Parathyroid adenoma (tissue), 2 donors: ENCODE results near the gene COL20A1.

Experiments used
- H2AFZ ChIP-seq: fragments of 300-600 bp; sonication (generic); one replicate; pipeline ENCODE4 v1.7.0; 2017; ENCODE audit warnings: antibody characterized with exemption, mild to moderate bottlenecking
- H3K27ac ChIP-seq: fragments of 300-600 bp; sonication (generic); one replicate; pipeline ENCODE4 v1.7.0; 2017
- H3K27me3 ChIP-seq: fragments of 300-600 bp; sonication (generic); one replicate; pipeline ENCODE4 v1.7.0; 2017; ENCODE audit warnings: low read length; ENCODE audit not compliant: control insufficient read depth, insufficient read depth
- H3K36me3 ChIP-seq: fragments of 300-600 bp; sonication (generic); one replicate; pipeline ENCODE4 v1.7.0; 2017; ENCODE audit warnings: low read length; ENCODE audit not compliant: control insufficient read depth, insufficient read depth
- H3K4me1 ChIP-seq: fragments of 300-600 bp; sonication (generic); one replicate; pipeline ENCODE4 v1.7.0; 2017; ENCODE audit warnings: control low read depth
- H3K4me2 ChIP-seq: fragments of 300-600 bp; sonication (generic); one replicate; pipeline ENCODE4 v1.7.0; 2017; ENCODE audit warnings: low read length
- H3K4me3 ChIP-seq: fragments of 300-600 bp; sonication (generic); one replicate; pipeline ENCODE4 v1.7.0; 2017; ENCODE audit warnings: low read depth, low read length
- H3K79me2 ChIP-seq: fragments of 300-600 bp; sonication (generic); one replicate; pipeline ENCODE4 v1.7.0; 2017; ENCODE audit warnings: control low read depth
- H3K9ac ChIP-seq: fragments of 300-600 bp; sonication (generic); one replicate; pipeline ENCODE4 v1.7.0; 2017; ENCODE audit warnings: mild to moderate bottlenecking
- H3K9me3 ChIP-seq: fragments of 300-600 bp; sonication (generic); one replicate; pipeline ENCODE4 v1.7.0; 2017; ENCODE audit warnings: low read length; ENCODE audit not compliant: control insufficient read depth
- TF ChIP-seq, protein P1 (sequence below): fragments of 300-600 bp; sonication (generic); IDR thresholded peaks from one replicate; pipeline ENCODE4 v1.7.0; 2017; ENCODE audit warnings: antibody characterized with exemption, mild to moderate bottlenecking
- donor health status: primary hyperparathyroidism.

Gene COL20A1

DNA sequence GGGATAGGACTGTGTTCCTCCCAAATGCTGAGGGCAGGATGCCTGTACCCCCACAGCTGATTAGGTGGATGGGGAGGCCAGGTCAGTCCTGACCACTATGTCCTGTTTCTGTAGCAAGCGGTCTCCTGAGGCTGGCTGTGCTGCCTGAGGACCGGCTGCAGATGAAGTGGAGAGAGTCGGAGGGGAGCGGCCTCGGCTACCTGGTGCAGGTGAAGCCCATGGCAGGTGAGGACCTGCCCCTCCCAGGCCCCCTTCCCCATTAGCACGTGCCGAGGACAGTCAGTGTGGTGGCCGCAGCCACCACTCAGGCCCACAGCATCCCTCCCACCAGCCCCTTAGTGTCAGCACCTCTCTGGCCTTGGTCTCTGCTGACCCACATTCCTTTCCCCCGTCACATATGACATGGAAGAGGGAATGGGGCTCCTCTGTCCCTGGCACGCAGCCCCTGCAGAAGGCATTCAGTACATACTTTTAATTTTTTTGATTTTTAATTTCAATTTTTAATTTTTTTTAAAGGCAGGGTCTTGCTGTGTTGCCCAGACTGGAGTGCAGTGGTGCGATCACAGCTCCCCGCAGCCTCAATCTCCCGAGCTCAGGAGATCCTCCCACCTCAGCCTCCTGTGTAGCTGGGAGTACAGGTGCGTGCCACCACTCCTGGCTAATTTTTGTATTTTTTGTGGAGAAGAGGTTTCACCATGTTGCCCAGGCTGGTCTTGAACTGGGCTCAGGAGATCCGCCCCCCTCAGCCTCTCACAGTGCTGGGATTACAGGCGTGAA, 5.0 kb downstream of the COL20A1 start:
- TF ChIP-seq, protein P1, sequence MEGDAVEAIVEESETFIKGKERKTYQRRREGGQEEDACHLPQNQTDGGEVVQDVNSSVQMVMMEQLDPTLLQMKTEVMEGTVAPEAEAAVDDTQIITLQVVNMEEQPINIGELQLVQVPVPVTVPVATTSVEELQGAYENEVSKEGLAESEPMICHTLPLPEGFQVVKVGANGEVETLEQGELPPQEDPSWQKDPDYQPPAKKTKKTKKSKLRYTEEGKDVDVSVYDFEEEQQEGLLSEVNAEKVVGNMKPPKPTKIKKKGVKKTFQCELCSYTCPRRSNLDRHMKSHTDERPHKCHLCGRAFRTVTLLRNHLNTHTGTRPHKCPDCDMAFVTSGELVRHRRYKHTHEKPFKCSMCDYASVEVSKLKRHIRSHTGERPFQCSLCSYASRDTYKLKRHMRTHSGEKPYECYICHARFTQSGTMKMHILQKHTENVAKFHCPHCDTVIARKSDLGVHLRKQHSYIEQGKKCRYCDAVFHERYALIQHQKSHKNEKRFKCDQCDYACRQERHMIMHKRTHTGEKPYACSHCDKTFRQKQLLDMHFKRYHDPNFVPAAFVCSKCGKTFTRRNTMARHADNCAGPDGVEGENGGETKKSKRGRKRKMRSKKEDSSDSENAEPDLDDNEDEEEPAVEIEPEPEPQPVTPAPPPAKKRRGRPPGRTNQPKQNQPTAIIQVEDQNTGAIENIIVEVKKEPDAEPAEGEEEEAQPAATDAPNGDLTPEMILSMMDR = no peak
- no peak overlapping the region for H3K4me3 ChIP-seq
- no peaks in the 10 kb centered on the region for H3K36me3 ChIP-seq
- H3K9ac ChIP-seq = no peak overlapping the region
- no peaks in the 10 kb centered on the region for H3K79me2 ChIP-seq
- H3K9me3 ChIP-seq = no peaks in the 10 kb centered on the region
- no peak overlapping the region for H3K27ac ChIP-seq
- H3K4me2 ChIP-seq = no peak overlapping the region
- no peak overlapping the region for H2AFZ ChIP-seq
- H3K27me3 ChIP-seq = no peaks in the 10 kb centered on the region
- H3K4me1 ChIP-seq = no peaks in the 10 kb centered on the region

DNA sequence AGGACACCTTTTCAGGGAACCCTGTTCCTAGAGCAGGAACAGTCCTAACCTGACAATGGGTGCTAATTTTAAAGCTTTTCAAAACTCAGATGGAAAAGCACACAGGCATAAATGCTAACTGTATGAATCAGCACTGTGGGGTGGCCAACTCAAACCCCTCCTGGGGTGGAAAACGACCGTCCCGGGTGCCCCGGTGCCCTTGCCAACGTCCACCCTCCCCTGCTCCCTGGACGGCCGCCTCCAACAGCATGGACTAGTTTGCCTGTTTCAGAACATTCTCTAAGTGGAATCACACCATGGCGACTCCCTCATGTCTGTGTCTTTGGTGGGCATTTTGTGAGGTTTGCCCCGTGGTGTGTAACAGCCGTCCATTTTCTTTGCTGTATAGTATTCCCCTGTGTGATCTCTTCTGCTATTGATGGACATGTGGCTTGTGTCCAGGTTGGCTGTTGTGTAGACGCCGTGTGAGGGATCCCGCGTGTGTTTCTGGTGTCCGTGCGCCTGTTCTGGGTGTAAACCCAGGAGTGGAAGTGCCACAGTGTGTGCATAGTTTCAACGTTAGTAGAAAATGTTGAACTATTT, 5.8 kb downstream of the COL20A1 start:
- Histone ChIP-seq H3K36me3 (no peaks in the 10 kb centered on the region), H3K4me3 (no peak overlapping the region), H3K79me2 (no peaks in the 10 kb centered on the region), H3K4me2 (no peak overlapping the region), H2AFZ (no peak overlapping the region), H3K27ac (no peak overlapping the region), H3K4me1 (no peaks in the 10 kb centered on the region), H3K9me3 (no peaks in the 10 kb centered on the region), H3K27me3 (no peaks in the 10 kb centered on the region), H3K9ac (no peak overlapping the region)
- TF ChIP-seq, protein P1 = no peak

DNA sequence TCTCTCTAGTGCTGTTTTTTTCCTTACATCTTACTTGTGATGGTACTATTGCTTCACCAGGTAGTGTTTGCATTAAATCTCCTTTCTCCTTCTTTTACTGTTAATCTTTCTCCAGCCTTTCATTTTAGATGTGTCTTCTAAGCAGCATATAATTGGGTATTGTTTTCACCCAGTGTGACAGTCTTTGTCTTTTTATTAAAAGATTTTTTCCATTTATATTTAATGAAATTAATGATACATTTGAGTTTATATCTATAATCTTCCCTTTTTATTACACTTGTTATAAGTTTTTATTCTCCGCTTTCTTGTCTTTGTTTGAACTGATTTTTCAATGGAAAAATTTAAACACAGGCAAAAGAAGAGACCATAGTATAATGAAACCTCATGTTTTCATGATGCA, 8.7 kb downstream of the COL20A1 start:
- Histone ChIP-seq H3K36me3 (no peaks in the 10 kb centered on the region), H3K9ac (no peak overlapping the region), H3K4me2 (no peak overlapping the region), H3K79me2 (no peaks in the 10 kb centered on the region), H3K4me1 (no peaks in the 10 kb centered on the region), H3K9me3 (no peaks in the 10 kb centered on the region), H3K4me3 (no peak overlapping the region), H3K27me3 (no peaks in the 10 kb centered on the region), H3K27ac (no peak overlapping the region), H2AFZ (no peak overlapping the region)
- TF ChIP-seq, protein P1 = no peak

DNA sequence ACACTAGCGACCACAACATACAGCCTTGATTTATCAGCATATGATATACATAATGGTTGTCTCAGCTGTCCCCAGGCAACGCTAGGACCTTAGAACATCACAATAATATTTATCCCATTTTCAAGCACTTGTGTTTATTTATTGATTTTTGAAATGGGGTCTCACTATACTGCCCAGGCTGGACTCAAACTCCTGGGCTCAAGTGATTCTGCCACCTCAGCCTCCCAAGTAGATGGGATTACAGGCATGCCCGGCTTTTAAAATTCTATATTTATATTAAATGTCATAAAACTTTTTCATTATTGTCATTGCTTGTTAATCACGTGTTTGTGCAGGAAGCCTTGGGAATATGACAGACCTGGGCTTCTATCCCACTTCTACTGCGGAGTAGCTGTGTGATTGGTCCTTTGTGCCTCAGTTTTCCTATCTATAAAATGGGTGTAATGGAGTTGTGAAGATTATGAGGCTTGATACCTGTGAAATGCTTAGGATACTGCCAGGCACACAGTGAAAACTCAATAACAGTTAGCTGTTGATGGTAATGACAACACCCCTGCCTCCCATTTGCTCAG, 10.2 kb downstream of the COL20A1 start:
- no peaks in the 10 kb centered on the region for H3K27me3 ChIP-seq

More for the DNA sequence above, 10.2 kb downstream of the COL20A1 start:
- TF ChIP-seq, protein P1 = no peak
- Histone ChIP-seq H3K36me3 (no peaks in the 10 kb centered on the region), H3K27ac (no peak overlapping the region), H2AFZ (no peak overlapping the region), H3K9me3 (no peaks in the 10 kb centered on the region), H3K79me2 (no peaks in the 10 kb centered on the region), H3K4me2 (no peak overlapping the region), H3K4me1 (no peaks in the 10 kb centered on the region), H3K4me3 (no peak overlapping the region), H3K9ac (no peak overlapping the region)
